ENCODE results near the gene CTSS. TPM values are rescaled to one million over a fixed set of nuclear protein-coding genes. Genes with fewer than 3 reads are reported as not detected.

Gene CTSS
- total RNA-seq, 1 donor from 2014 or later: 12.2 TPM

DNA sequence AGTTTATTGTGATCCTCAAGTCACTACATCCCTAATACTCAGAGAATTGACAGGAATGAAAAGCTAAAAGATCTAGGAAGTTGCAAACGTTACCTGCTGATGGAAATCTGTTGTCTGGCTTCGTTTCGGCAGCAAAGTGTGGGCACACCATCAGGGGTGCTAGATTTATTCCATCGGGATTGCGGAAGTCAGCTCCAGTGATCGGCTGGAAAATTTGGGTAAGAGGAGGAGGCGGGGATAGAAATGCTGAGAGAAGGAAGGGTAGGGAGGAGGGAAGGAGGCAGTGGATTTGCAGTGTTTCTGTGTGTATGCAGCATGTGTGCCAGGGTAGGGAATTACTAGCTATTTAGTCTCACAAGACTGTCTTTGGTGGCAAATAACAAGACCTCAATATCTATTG, 42.5 kb upstream of the CTSS start, which contains the start of gene CTSK:
Gene CTSK, minus strand, starts transcription at position 140 of the 400 bp plus-strand sequence. CDS start 1,455 bp downstream, outside the sequence.
- no peak for DNase-seq (ENCODE audit: low read depth)
- Histone ChIP-seq H3K36me3 (ENCODE audit: control insufficient read depth, insufficient read depth, low read length) (no peaks in the 10 kb centered on the region), H3K27me3 (ENCODE audit: control insufficient read depth, insufficient read depth, low read length) (no peaks in the 10 kb centered on the region), H3K4me3 (ENCODE audit: low read depth, low read length) (no peak within 1 kb of the TSS)
- TF ChIP-seq, protein P1, sequence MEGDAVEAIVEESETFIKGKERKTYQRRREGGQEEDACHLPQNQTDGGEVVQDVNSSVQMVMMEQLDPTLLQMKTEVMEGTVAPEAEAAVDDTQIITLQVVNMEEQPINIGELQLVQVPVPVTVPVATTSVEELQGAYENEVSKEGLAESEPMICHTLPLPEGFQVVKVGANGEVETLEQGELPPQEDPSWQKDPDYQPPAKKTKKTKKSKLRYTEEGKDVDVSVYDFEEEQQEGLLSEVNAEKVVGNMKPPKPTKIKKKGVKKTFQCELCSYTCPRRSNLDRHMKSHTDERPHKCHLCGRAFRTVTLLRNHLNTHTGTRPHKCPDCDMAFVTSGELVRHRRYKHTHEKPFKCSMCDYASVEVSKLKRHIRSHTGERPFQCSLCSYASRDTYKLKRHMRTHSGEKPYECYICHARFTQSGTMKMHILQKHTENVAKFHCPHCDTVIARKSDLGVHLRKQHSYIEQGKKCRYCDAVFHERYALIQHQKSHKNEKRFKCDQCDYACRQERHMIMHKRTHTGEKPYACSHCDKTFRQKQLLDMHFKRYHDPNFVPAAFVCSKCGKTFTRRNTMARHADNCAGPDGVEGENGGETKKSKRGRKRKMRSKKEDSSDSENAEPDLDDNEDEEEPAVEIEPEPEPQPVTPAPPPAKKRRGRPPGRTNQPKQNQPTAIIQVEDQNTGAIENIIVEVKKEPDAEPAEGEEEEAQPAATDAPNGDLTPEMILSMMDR (IDR thresholded peaks at IDR 0.05; ENCODE audit: insufficient read depth, low read length, poor library complexity, severe bottlenecking): no peak

DNA sequence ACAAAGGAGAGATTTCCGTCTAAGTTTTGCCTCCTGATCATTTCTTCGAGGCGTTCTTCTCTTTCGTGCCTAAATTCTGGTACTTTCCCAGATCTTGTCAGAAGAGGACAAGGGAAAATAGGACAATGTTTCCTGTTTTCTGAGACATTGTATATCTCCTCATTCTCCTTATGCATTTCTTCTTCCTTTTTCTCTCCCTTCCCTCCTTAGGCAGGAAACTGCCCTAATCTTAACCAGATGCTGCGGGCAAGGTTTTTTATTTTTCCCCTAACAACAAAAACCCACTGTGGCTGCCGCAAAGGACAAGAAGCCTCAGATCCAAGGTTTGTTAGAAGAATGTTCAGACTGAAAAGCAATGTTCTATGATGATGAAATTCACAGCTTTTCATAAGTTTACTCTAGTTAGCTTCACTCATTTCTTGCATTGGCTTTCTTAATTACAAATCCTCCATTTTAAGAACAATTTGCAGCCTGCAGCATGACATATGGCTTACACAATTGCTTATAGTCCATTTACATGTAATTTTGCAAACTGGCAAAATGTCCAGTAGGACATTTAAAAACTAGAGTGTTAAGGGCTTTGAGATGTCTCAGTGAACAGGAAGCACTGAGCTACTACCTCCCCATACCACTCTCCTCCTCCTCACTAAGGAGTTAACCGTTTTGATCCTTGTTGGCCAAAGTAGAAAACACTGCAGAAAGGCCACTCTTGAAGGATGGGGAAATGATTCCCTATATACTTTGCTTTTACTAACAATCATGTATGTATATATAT, 41.9 kb upstream of the CTSS start:
- H3K4me3 ChIP-seq (ENCODE audit: low read depth, low read length): no peak overlapping the region
- no peaks in the 10 kb centered on the region for H3K36me3 ChIP-seq (ENCODE audit: control insufficient read depth, insufficient read depth, low read length)

DNA sequence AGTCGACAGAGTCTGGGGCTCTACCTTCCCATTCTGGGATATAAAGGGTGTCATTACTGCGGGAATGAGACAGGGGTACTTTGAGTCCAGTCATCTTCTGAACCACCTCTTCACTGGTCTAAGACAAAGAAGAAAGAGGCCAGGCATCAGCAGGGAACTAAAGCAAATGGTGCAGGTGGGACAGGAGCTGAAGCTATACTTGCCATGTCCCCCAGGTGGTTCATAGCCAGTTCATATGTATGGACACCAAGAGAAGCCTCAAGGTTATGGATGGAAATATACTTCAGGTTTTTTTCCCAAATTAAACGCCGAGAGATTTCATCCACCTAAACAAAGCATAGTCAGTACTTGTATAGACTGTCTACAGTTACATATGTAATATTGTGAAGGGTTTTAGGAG, 40.3 kb upstream of the CTSS start:
- no peak overlapping the region for H3K4me3 ChIP-seq (ENCODE audit: low read depth, low read length)
- DNase-seq (ENCODE audit: low read depth): no peak
- TF ChIP-seq, protein P1 (IDR thresholded peaks at IDR 0.05; ENCODE audit: insufficient read depth, low read length, poor library complexity, severe bottlenecking): no peak

More for the DNA sequence above, 41.9 kb upstream of the CTSS start:
- H3K27me3 ChIP-seq (ENCODE audit: control insufficient read depth, insufficient read depth, low read length): no peaks in the 10 kb centered on the region
- TF ChIP-seq, protein P1 (IDR thresholded peaks at IDR 0.05; ENCODE audit: insufficient read depth, low read length, poor library complexity, severe bottlenecking): no peak
- DNase-seq (ENCODE audit: low read depth): no peak

DNA sequence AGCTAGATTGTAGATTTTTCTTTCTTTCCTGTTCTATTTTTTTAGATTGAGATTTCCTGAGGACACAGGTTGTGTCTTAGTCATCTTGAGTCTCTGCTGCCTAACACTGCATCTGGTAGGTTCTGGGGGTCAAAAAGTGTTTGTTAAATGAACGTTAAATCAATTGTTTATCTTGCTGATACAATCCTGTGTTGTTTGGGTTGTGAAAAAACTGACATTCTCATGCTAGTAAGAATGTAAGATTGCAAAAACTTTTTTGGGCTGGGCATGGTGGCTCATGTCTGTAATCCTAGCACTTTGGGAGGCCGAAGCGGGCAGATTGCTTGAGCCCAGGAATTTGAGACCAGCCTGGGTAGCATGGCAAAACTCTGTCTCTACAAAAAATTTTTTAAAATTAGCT, 39.1 kb upstream of the CTSS start:
- TF ChIP-seq, protein P1 (IDR thresholded peaks at IDR 0.05; ENCODE audit: insufficient read depth, low read length, poor library complexity, severe bottlenecking): no peak
- no peaks in the 10 kb centered on the region for H3K27me3 ChIP-seq (ENCODE audit: control insufficient read depth, insufficient read depth, low read length)
- H3K4me3 ChIP-seq (ENCODE audit: low read depth, low read length): no peak overlapping the region
- H3K36me3 ChIP-seq (ENCODE audit: control insufficient read depth, insufficient read depth, low read length): no peaks in the 10 kb centered on the region
- DNase-seq (ENCODE audit: low read depth): no peak

More for the DNA sequence above, 40.3 kb upstream of the CTSS start:
- no peaks in the 10 kb centered on the region for H3K27me3 ChIP-seq (ENCODE audit: control insufficient read depth, insufficient read depth, low read length)
- no peaks in the 10 kb centered on the region for H3K36me3 ChIP-seq (ENCODE audit: control insufficient read depth, insufficient read depth, low read length)

DNA sequence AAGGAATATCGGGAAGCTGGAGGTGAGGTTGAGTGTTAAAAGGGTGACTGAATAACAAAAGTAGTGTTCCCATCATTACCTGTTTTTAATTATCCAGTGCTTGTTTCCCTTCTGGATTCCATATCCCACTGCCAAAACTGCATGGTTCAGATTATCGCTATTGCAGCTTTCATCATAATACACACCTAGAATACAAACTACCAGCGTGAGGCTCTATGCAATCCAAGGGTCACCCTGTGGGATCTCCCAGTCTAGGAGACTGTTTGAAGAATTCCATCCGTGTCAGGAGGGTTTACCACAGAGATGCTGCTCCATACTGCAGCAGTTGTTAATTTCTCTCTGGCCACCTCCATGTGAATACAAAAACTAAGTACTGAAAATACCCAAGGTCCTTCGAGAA, 33.5 kb upstream of the CTSS start:
- DNase-seq (ENCODE audit: low read depth): no peak
- peaks cover 2% of the 10 kb centered on the region for H3K36me3 ChIP-seq (ENCODE audit: control insufficient read depth, insufficient read depth, low read length)
- TF ChIP-seq, protein P1 (IDR thresholded peaks at IDR 0.05; ENCODE audit: insufficient read depth, low read length, poor library complexity, severe bottlenecking): no peak
- no peaks in the 10 kb centered on the region for H3K27me3 ChIP-seq (ENCODE audit: control insufficient read depth, insufficient read depth, low read length)
- H3K4me3 ChIP-seq (ENCODE audit: low read depth, low read length): no peak overlapping the region

Data from kidney epithelial cell (primary cell).